Vagina (tissue), 2 donors: ENCODE measurements around the gene GLA. TPM values are rescaled to one million over a fixed set of nuclear protein-coding genes. Genes with fewer than 3 reads are reported as not detected.

Experiments used
- DNase-seq, 2 donors: peaks; one replicate each; pipeline ENCODE4 v3.0.0-alpha.2; 2017; ENCODE audit errors: extremely low spot score in 2 of 2
- H3K27ac ChIP-seq: fragments of 200-600 bp; sonication (generic); one replicate; pipeline ENCODE4 v1.5.1; 2019
- H3K27me3 ChIP-seq: fragments of 200-600 bp; sonication (generic); one replicate; pipeline ENCODE4 v1.5.1; 2019
- H3K36me3 ChIP-seq, 2 donors: fragments of 200-600 bp; sonication (generic); one replicate each; pipeline ENCODE4 v1.5.1; 2017 to 2019
- H3K4me1 ChIP-seq: fragments of 200-600 bp; sonication (generic); one replicate; pipeline ENCODE4 v1.5.1; 2019
- H3K4me3 ChIP-seq, 2 donors: fragments of 200-600 bp; sonication (generic); 1 replicate in 1 of 2; 2 replicates in 1 of 2; pipeline ENCODE4 v1.5.1; 2016 to 2019
- H3K9me3 ChIP-seq: fragments of 200-600 bp; sonication (generic); one replicate; pipeline ENCODE4 v1.5.1; 2019
- CTCF ChIP-seq, 3 experiments: fragments of 450-650 bp in 2 of 3; fragments of 200-600 bp in 1 of 3; sonication (generic) in 1 of 3; IDR thresholded peaks; one replicate each; pipeline ENCODE4 v1.5.1; 2017 to 2019; ENCODE audit warnings: antibody characterized with exemption in 3 of 3, mild to moderate bottlenecking in 2 of 3, moderate library complexity in 2 of 3
- POLR2A ChIP-seq, 2 donors: fragments of 450-650 bp; IDR thresholded peaks; one replicate each; pipeline ENCODE4 v1.6.1; 2017; ENCODE audit warnings: antibody characterized with exemption in 2 of 2, mild to moderate bottlenecking in 2 of 2, moderate library complexity in 2 of 2
- POLR2AphosphoS5 ChIP-seq, 2 donors: sonication (generic); formaldehyde crosslinking; IDR thresholded peaks; one replicate each; pipeline ENCODE4 v1.9.0; 2017; ENCODE audit warnings: antibody characterized with exemption in 2 of 2, mild to moderate bottlenecking in 2 of 2, low read depth in 1 of 2; ENCODE audit not compliant: insufficient read depth in 1 of 2
- intact Hi-C: fragments of 100-400 bp; cut with DNase I; formaldehyde crosslinking; loops from one replicate; pipeline ENCODE4 v1.15.1; 2023
- total RNA-seq: library from RNA; depleted of rRNA; stranded (reverse); fragments of >200 nt; gene quantifications from one replicate; pipeline ENCODE4 v1.2.3, GENCODE V29; 2016

Gene GLA
- total RNA-seq, 1 donor from 2014 or later = 15.5 TPM

- Histone ChIP-seq H3K9me3 (no peaks in the 10 kb centered on the region), H3K4me3 (no peak overlapping the region), H3K27me3 (no peaks in the 10 kb centered on the region), H3K36me3 (no peaks in the 10 kb centered on the region), H3K27ac (no peak overlapping the region), H3K4me1 (peaks cover 4% of the 10 kb centered on the region)
- TF ChIP-seq POLR2AphosphoS5 (IDR thresholded peaks at IDR 0.05; ENCODE audit: insufficient read depth in 1 of 2, low read depth in 1 of 2) = no peak
- no peak for TF ChIP-seq POLR2A (IDR thresholded peaks at IDR 0.05)
- DNase-seq = no peak
- intact Hi-C loops = no loop called here
These were observed 14.0 kb downstream of the GLA start for GRCh38 chrX:101393530-101394305.

- intact Hi-C loops = no loop called here
- TF ChIP-seq POLR2AphosphoS5 (IDR thresholded peaks at IDR 0.05; ENCODE audit: insufficient read depth in 1 of 2, low read depth in 1 of 2) = no peak
- TF ChIP-seq POLR2A (IDR thresholded peaks at IDR 0.05) = no peak
- no peak for TF ChIP-seq CTCF (IDR thresholded peaks at IDR 0.05)
- H3K4me3 ChIP-seq = peak overlapping the region; percentile 49 to 51
- peaks cover 4% of the 10 kb centered on the region for H3K4me1 ChIP-seq
- no peaks in the 10 kb centered on the region for H3K27me3 ChIP-seq
- no peaks in the 10 kb centered on the region for H3K36me3 ChIP-seq
- H3K9me3 ChIP-seq = no peaks in the 10 kb centered on the region
- H3K27ac ChIP-seq = peak overlapping the region; percentile 80
- DNase-seq = no peak
These were observed 15.9 kb downstream of the GLA start for GRCh38 chrX:101391831-101392230.

DNA sequence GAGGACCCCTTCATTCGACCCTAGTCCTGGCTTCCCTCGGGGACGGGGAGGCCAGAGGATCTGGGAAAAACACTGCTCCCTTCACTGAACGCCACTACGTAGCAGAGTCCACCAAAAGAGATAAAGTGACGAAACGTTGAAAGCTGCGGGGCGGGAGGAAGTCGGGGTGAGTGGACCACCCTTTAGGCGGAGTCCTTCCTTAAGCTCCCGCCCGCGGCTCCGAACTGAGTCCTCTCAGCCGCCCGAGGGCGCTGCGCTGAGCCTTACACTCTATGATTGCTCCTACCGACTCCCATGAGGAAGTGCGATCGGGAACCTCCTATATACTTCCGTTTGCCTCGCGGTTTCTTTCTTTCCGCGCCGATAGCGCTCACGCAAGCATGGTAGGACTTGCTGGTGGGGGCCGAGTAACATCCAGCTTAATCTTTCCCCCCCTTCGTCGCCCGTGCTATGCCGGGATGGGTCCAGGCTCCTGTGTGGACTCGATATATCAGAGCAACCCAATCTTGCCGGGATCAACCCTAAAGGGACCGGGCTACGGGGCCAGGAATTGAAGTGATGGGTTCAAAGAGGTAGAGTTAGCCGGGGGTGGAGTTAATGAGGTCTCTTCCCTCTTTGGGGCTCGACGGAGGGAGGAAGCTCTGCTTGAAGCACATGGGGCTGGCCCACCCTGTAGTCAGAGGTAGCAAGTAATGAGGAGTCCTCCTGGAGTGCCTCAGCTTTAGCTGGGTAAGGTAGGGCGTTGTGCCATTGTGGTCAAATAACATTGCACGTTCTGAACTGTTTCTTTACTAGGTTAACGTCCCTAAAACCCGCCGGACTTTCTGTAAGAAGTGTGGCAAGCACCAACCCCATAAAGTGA lies 16.8 kb downstream of the GLA start, which contains the start of gene RPL36A:
TSS of gene RPL36A (plus strand) at position 348 of the 862 bp plus-strand sequence. CDS start at position 381, 33 bp downstream.
- no peaks in the 10 kb centered on the region for H3K36me3 ChIP-seq
- intact Hi-C loops = no loop called here
- H3K4me3 ChIP-seq = peak within 1 kb of the TSS; percentile 49 to 51
- no peaks in the 10 kb centered on the region for H3K9me3 ChIP-seq
- H3K27ac ChIP-seq = peak within 1 kb of the TSS; percentile 80
- peaks cover 4% of the 10 kb centered on the region for H3K4me1 ChIP-seq
- DNase-seq = no peak
- TF ChIP-seq POLR2A (IDR thresholded peaks at IDR 0.05) (peak in 1 of 2 donors; percentile 62), CTCF (IDR thresholded peaks at IDR 0.05) (peak; percentile 6 to 54 (median 47)), POLR2AphosphoS5 (IDR thresholded peaks at IDR 0.05; ENCODE audit: insufficient read depth in 1 of 2, low read depth in 1 of 2) (peak; percentile 85 to 93)
- no peaks in the 10 kb centered on the region for H3K27me3 ChIP-seq

DNA sequence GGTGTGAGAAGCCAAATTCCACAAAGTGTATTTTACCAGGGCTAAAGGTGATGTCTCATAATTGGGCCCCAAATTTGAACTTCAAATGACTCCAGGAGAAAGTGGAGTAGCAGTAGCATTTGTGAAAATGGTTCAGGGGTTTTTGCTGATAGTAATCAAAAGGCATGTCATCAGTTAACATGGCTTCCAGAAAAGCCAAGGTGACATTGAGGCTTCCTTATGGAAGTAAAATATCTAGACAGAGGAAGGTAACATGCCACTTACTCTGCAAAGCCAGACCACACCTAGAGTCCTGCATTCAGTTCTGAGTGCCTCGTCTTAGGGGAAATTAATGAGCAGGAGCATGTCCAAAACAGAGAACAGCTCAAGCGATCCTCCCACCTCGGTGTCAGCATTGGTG lies 19.1 kb downstream of the GLA start:
- Histone ChIP-seq H3K27me3 (no peaks in the 10 kb centered on the region), H3K4me3 (no peak overlapping the region), H3K27ac (no peak overlapping the region), H3K9me3 (no peaks in the 10 kb centered on the region), H3K4me1 (peaks cover under 1% of the 10 kb centered on the region), H3K36me3 (no peaks in the 10 kb centered on the region)
- DNase-seq = no peak
- TF ChIP-seq POLR2AphosphoS5 (IDR thresholded peaks at IDR 0.05; ENCODE audit: insufficient read depth in 1 of 2, low read depth in 1 of 2) = no peak
- no peak for TF ChIP-seq POLR2A (IDR thresholded peaks at IDR 0.05)
- TF ChIP-seq CTCF (IDR thresholded peaks at IDR 0.05) = no peak
- intact Hi-C loops = no loop called here

DNA sequence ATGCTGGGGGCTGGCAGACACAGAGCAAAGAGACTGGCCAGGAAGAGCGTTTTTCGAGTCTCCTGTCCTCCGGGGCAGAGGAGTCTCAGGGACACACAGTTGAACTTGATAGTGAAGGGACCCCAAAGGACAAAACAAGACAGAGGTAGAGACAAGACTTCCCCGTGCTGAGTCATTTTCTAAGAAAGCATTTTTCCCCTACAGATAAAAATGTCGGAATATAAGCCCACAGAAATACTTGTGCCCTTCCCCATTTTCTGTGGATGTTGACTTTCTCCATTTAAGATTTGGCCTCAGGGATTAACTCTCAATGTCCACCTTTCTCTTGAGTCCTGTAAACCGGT lies 21.2 kb downstream of the GLA start:
- intact Hi-C loops = no loop called here
- H3K4me3 ChIP-seq = no peak overlapping the region
- no peak for DNase-seq
- H3K27ac ChIP-seq = no peak overlapping the region
- H3K4me1 ChIP-seq = no peaks in the 10 kb centered on the region
- no peaks in the 10 kb centered on the region for H3K36me3 ChIP-seq
- no peak for TF ChIP-seq POLR2AphosphoS5 (IDR thresholded peaks at IDR 0.05; ENCODE audit: insufficient read depth in 1 of 2, low read depth in 1 of 2)
- no peak for TF ChIP-seq POLR2A (IDR thresholded peaks at IDR 0.05)
- TF ChIP-seq CTCF (IDR thresholded peaks at IDR 0.05) = no peak
- no peaks in the 10 kb centered on the region for H3K9me3 ChIP-seq
- no peaks in the 10 kb centered on the region for H3K27me3 ChIP-seq
